Mesenchymal stem cell (in vitro differentiated cells and primary cell): ENCODE results near the gene WDR1.
A peak's percentile ranks its signal among the peaks of the same experiment; 100 is the strongest.

Experiments used
- DNase-seq: peaks from one replicate; pipeline ENCODE4 v3.0.0-alpha.2; 2013
- H2AFZ ChIP-seq: one replicate; pipeline ENCODE4 v1.6.1; 2013; ENCODE audit warnings: low read depth, mild to moderate bottlenecking, control low read depth, inconsistent platforms, low read length, moderate library complexity
- H2AK5ac ChIP-seq: 2 replicates; pipeline ENCODE4 v1.6.1; 2013; ENCODE audit warnings: low read length, moderate library complexity, mild to moderate bottlenecking, inconsistent platforms; ENCODE audit not compliant: severe bottlenecking
- H2BK120ac ChIP-seq: one replicate; pipeline ENCODE4 v1.6.1; 2013; ENCODE audit warnings: low read depth, mild to moderate bottlenecking, inconsistent platforms, low read length, moderate library complexity
- H2BK12ac ChIP-seq, 2 experiments: one replicate each; pipeline ENCODE4 v1.6.1; 2013; ENCODE audit warnings: inconsistent platforms in 2 of 2, low read length in 2 of 2, mild to moderate bottlenecking in 2 of 2, moderate library complexity in 2 of 2, control low read depth in 1 of 2
- H2BK15ac ChIP-seq: one replicate; pipeline ENCODE4 v1.6.1; 2013; ENCODE audit warnings: mild to moderate bottlenecking, low read depth, inconsistent platforms; ENCODE audit not compliant: poor library complexity, severe bottlenecking
- H2BK5ac ChIP-seq: 2 replicates; pipeline ENCODE4 v1.6.1; 2013; ENCODE audit warnings: low read depth, mild to moderate bottlenecking, low read length, control low read depth, inconsistent platforms; ENCODE audit not compliant: poor library complexity, severe bottlenecking
- H3K14ac ChIP-seq, 2 experiments: one replicate each; pipeline ENCODE4 v1.6.1; 2013; ENCODE audit warnings: inconsistent platforms in 2 of 2, low read length in 2 of 2, control low read depth in 1 of 2, mild to moderate bottlenecking in 1 of 2, moderate library complexity in 1 of 2
- H3K18ac ChIP-seq, 2 experiments: one replicate each; pipeline ENCODE4 v1.6.1; 2013; ENCODE audit warnings: inconsistent platforms in 2 of 2, low read length in 2 of 2, control low read depth in 1 of 2, low read depth in 1 of 2, mild to moderate bottlenecking in 1 of 2
- H3K23ac ChIP-seq, 2 experiments: one replicate each; pipeline ENCODE4 v1.6.1; 2013; ENCODE audit warnings: inconsistent platforms in 2 of 2, low read length in 2 of 2, mild to moderate bottlenecking in 2 of 2, moderate library complexity in 2 of 2, control low read depth in 1 of 2
- H3K27ac ChIP-seq: 2 replicates; pipeline ENCODE4 v1.5.1; 2013; ENCODE audit warnings: mild to moderate bottlenecking, moderate library complexity, low read length, control low read depth, inconsistent platforms; ENCODE audit not compliant: poor library complexity, severe bottlenecking
- H3K27me3 ChIP-seq, 2 experiments: 2 replicates each; pipeline versions ENCODE4 v1.6.1 to v1.7.0; 2013; ENCODE audit warnings: low read length in 2 of 2, mild to moderate bottlenecking in 2 of 2, moderate library complexity in 2 of 2, control low read depth in 1 of 2, inconsistent platforms in 1 of 2; ENCODE audit not compliant: control insufficient read depth in 1 of 2, insufficient read depth in 1 of 2
- H3K36me3 ChIP-seq, 2 experiments: 2 replicates each; pipeline versions ENCODE4 v1.6.1 to v1.7.0; 2013; ENCODE audit warnings: low read length in 2 of 2, control low read depth in 1 of 2, inconsistent platforms in 1 of 2, low read depth in 1 of 2, mild to moderate bottlenecking in 1 of 2; ENCODE audit not compliant: insufficient read depth in 2 of 2, control insufficient read depth in 1 of 2
- H3K4ac ChIP-seq, 2 experiments: one replicate each; pipeline ENCODE4 v1.6.1; 2013; ENCODE audit warnings: inconsistent platforms in 2 of 2, low read length in 2 of 2, mild to moderate bottlenecking in 2 of 2, moderate library complexity in 2 of 2, control low read depth in 1 of 2, low read depth in 1 of 2
- H3K4me1 ChIP-seq: 2 replicates; pipeline ENCODE4 v1.6.1; 2013; ENCODE audit warnings: low read depth, low read length, control low read depth; ENCODE audit not compliant: control insufficient read depth, insufficient read depth
- H3K4me2 ChIP-seq: 2 replicates; pipeline ENCODE4 v1.6.1; 2013; ENCODE audit warnings: low read length, mild to moderate bottlenecking, inconsistent platforms; ENCODE audit not compliant: poor library complexity, severe bottlenecking
- H3K4me3 ChIP-seq, 2 experiments: 2 replicates each; pipeline versions ENCODE4 v1.5.1 to v1.7.0; 2013; ENCODE audit warnings: low read length in 2 of 2, mild to moderate bottlenecking in 2 of 2, control low read depth in 1 of 2, low read depth in 1 of 2; ENCODE audit not compliant: insufficient read depth in 1 of 2
- H3K79me1 ChIP-seq: replicated peaks from 2 replicates; pipeline ENCODE4 v1.6.1; 2013; ENCODE audit warnings: mild to moderate bottlenecking, control low read depth, low read length, inconsistent platforms; ENCODE audit not compliant: poor library complexity, severe bottlenecking
- H3K9ac ChIP-seq: 2 replicates; pipeline ENCODE4 v1.7.0; 2013; ENCODE audit warnings: mild to moderate bottlenecking, low read length, moderate library complexity
- H3K9me3 ChIP-seq: 2 replicates; pipeline ENCODE4 v1.7.0; 2013; ENCODE audit warnings: mild to moderate bottlenecking, low read length; ENCODE audit not compliant: control insufficient read depth
- H4K8ac ChIP-seq: one replicate; pipeline ENCODE4 v1.6.1; 2013; ENCODE audit warnings: inconsistent platforms, mild to moderate bottlenecking, low read length, moderate library complexity
- H4K91ac ChIP-seq: one replicate; pipeline ENCODE4 v1.6.1; 2013; ENCODE audit warnings: mild to moderate bottlenecking, low read length, inconsistent platforms
- WGBS: methylation state at CpG from one replicate; pipeline ENCODE4 v1.1.7; 2013; ENCODE audit warnings: mixed read lengths; 5-methylcytosine and 5-hydroxymethylcytosine counted together

Gene WDR1

DNA sequence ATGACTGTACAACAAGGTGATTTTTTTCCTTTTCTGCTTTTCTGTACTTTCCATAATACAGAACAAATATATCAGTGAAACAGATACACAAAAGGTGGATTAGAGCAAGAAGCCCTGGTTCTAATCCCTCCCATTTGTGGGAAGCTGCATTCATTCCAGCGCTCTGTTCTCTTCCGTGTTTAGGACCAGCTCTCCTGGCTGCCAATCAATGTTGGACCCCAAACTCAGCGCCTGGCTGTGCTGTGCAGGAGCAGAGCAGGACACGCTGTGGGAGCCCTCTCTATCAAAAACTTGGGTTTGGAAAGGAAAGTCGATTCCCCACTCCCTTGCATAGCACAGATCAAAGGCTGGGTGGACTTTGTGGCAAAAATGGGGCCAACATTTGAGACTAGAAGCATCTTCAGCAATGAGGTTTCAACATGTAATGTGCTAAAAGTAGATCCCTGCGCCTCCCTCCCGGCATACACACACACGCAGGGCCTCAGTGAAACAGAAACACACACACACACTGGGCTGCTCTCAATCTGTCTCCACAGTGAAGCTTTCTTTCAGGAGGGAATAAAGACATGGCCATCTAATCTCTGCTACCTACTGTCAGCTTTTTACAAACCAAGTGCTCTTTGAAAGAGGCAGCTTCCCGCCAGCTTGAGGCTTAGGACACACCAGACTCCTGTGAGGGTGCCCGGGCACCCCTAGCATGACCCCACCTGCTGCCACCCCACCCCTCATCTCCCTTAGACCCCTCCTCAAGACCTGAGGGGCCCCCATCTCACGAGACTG is 12.2 kb downstream of the WDR1 start:
- no peak overlapping the region for H3K23ac ChIP-seq
- no peak overlapping the region for H3K4me2 ChIP-seq
- H3K9ac ChIP-seq: peak overlapping the region; percentile 57
- H3K18ac ChIP-seq: peak overlapping the region in 1 of 2 experiments; percentile 88
- H3K4me1 ChIP-seq: peaks cover 80% of the 10 kb centered on the region
- peak overlapping the region in 1 of 2 experiments; percentile 40 for H3K4me3 ChIP-seq
- H3K4ac ChIP-seq: peak overlapping the region; percentile 3 to 27
- H3K79me1 ChIP-seq: no peaks in the 10 kb centered on the region
- no peak overlapping the region for H4K91ac ChIP-seq
- H3K27me3 ChIP-seq: no peaks in the 10 kb centered on the region
- no peak overlapping the region for H2BK5ac ChIP-seq
- no peak overlapping the region for H4K8ac ChIP-seq
- H3K14ac ChIP-seq: peak overlapping the region in 1 of 2 experiments; percentile 81
- H2BK12ac ChIP-seq: no peak overlapping the region
- peaks cover 62 to 69% of the 10 kb centered on the region in 2 experiments for H3K36me3 ChIP-seq
- H3K27ac ChIP-seq: no peak overlapping the region
- peak; percentile 23 for DNase-seq
- no peak overlapping the region for H2BK120ac ChIP-seq
- H2AK5ac ChIP-seq: no peak overlapping the region
- WGBS: 94% methylated on average over 10 of the region's 11 CpGs
- no peaks in the 10 kb centered on the region for H3K9me3 ChIP-seq
- H2AFZ ChIP-seq: no peak overlapping the region
- no peak overlapping the region for H2BK15ac ChIP-seq

DNA sequence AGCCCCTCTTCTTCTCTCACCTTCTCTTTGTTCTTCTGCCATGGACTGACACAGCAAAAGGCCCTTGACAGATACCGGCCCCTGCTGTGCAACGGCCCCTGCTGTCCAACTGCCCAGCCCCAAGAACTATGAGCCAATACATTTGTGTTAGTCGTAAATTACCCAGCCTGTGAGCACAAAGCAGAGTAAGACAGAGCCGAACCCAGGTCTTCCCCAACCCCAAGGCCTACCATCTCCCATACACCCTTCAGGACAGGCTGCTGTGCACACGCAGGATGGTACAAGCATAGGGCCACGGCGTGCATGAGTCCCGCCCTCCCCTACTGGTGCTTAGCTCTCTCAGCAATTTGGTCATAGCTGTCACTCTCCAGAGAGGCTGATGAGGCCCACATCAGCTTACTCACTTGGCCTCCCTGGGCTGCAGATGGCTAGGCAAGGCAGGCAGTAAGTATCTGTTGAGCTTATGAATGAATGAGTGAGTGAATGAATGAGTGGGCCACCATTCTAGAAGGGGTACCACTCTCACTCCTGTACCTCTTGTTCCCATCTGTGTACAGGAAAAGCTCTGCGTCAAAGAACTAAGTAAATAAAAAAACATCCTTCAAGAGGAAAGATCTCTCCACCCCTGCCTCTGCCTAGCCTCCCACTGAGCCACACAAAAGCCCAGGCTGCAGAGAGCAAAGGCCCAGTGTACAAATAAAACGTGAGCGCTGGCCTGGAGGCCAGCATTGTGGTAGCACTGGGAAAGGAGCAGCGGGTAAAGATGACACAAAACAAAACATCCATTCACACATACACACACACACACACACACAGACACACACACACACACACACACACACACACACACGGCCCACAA is 13.9 kb downstream of the WDR1 start:
- H4K91ac ChIP-seq: peak overlapping the region; percentile 0
- H2BK5ac ChIP-seq: no peak overlapping the region
- H3K14ac ChIP-seq: no peak overlapping the region
- no peak overlapping the region for H3K4me2 ChIP-seq
- H3K36me3 ChIP-seq: peaks cover 60 to 67% of the 10 kb centered on the region in 2 experiments
- H3K79me1 ChIP-seq: no peaks in the 10 kb centered on the region
- peak overlapping the region; percentile 22 for H3K27ac ChIP-seq
- no peaks in the 10 kb centered on the region for H3K27me3 ChIP-seq
- H2AK5ac ChIP-seq: no peak overlapping the region
- H3K9ac ChIP-seq: peak overlapping the region; percentile 57
- WGBS: 83% methylated on average over 13 of the region's 13 CpGs
- H3K4ac ChIP-seq: no peak overlapping the region
- no peaks in the 10 kb centered on the region for H3K9me3 ChIP-seq
- H3K18ac ChIP-seq: peak overlapping the region in 1 of 2 experiments; percentile 51
- H3K4me1 ChIP-seq: peaks cover 80% of the 10 kb centered on the region
- H2AFZ ChIP-seq: no peak overlapping the region
- no peak overlapping the region for H4K8ac ChIP-seq
- H2BK120ac ChIP-seq: no peak overlapping the region
- DNase-seq: no peak
- peak overlapping the region in 1 of 2 experiments; percentile 40 for H3K23ac ChIP-seq
- H3K4me3 ChIP-seq: no peak overlapping the region
- H2BK15ac ChIP-seq: no peak overlapping the region
- H2BK12ac ChIP-seq: no peak overlapping the region

DNA sequence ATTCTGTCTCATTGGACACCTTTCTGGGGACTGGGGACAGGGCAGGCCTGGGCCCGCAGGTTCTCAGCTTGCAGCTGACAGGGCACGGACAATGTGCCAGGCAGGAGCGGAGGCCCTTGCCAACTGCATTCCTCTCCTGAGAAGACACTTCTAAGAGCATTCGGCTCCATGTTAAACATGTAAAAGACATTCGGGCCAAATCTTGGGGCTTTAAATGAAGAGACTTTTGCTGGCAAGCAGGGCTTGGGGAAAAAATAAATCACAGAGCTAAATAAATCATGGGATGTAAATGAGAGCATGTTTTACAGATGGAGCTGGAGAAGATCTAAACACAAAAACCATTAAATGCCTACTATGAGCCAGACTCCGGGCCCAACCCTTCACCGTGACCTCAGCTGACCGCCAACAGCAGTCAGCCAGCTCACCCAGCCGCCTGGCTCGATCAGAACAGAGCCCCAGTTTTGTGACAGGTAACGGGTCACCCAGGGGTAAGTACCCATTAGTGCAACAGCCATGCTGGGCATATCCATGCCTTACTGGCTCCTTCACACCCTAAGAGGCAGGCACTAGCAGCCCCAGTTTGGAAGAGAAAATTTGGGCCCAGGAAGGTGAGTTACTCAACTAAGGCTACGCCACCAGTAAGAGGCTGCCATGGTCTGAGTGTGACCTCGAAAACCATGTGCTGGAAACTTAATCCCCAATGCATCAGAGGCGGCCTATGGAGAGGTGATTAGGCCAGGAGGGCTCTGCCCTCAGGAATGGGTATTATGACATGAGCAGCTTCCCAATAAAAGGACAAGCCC is 14.7 kb downstream of the WDR1 start:
- Histone ChIP-seq H3K79me1 (no peaks in the 10 kb centered on the region), H4K8ac (no peak overlapping the region), H3K4me3 (no peak overlapping the region), H2AK5ac (no peak overlapping the region), H3K9ac (peak overlapping the region; percentile 57), H3K4me1 (peaks cover 80% of the 10 kb centered on the region), H3K14ac (no peak overlapping the region), H3K4ac (no peak overlapping the region), H3K9me3 (no peaks in the 10 kb centered on the region), H2AFZ (no peak overlapping the region), H3K23ac (no peak overlapping the region), H3K27me3 (no peaks in the 10 kb centered on the region), H2BK5ac (no peak overlapping the region), H3K18ac (peak overlapping the region in 1 of 2 experiments; percentile 18), H3K36me3 (peaks cover 64 to 68% of the 10 kb centered on the region in 2 experiments), H4K91ac (no peak overlapping the region), H2BK15ac (no peak overlapping the region), H3K27ac (peak overlapping the region; percentile 3), H2BK12ac (no peak overlapping the region), H3K4me2 (no peak overlapping the region), H2BK120ac (no peak overlapping the region)
- 96% methylated on average over 14 of the region's 14 CpGs for whole genome bisulfite sequencing
- no peak for DNase-seq
